GM21360 (cell line): ENCODE data around the gene AKT1.
"Not testable (repeated sequence)": the region's sequence is repeated elsewhere in the genome, so short reads cannot be mapped to it uniquely, and the experiment has no call there.

Experiments used
- ATAC-seq: cut with Tn5 transposase; IDR thresholded peaks from one replicate; pipeline ENCODE4 v1.9.1; 2021; ENCODE audit warnings: mild to moderate bottlenecking, moderate library complexity; ENCODE audit not compliant: unreplicated experiment

The AKT1 gene

GRCh38 chr14:104741803-104742251 is 53.7 kb downstream of the AKT1 start:
- ATAC-seq = no peak

GRCh38 chr14:104741108-104741802 is 54.3 kb downstream of the AKT1 start:
- no peak for ATAC-seq

- no peak for ATAC-seq
Observed at GRCh38 chr14:104739546-104740516, 55.7 kb downstream of the AKT1 start.

GRCh38 chr14:104739026-104739425 is 56.5 kb downstream of the AKT1 start:
- ATAC-seq = no peak

GRCh38 chr14:104738375-104739019 is 57.1 kb downstream of the AKT1 start:
- ATAC-seq = no peak

- no peak for ATAC-seq
Observed at GRCh38 chr14:104735830-104736642, 59.5 kb downstream of the AKT1 start.

- ATAC-seq = no peak
Observed at GRCh38 chr14:104734991-104735779, 60.4 kb downstream of the AKT1 start.

GRCh38 chr14:104734601-104734990 is 61.0 kb downstream of the AKT1 start:
- no peak for ATAC-seq

- ATAC-seq = no peak
Observed at GRCh38 chr14:104734051-104734587, 61.4 kb downstream of the AKT1 start.

- no peak for ATAC-seq
Observed at GRCh38 chr14:104732931-104733681, 62.4 kb downstream of the AKT1 start.

GRCh38 chr14:104732355-104732804 is 63.2 kb downstream of the AKT1 start:
- no peak for ATAC-seq

- ATAC-seq = no peak
Observed at GRCh38 chr14:104731320-104732294, 63.9 kb downstream of the AKT1 start.

GRCh38 chr14:104730487-104730886 is 65.1 kb downstream of the AKT1 start:
- no peak for ATAC-seq

GRCh38 chr14:104729835-104730181 is 65.7 kb downstream of the AKT1 start:
- ATAC-seq = no peak

- ATAC-seq = not testable (repeated sequence)
Observed at GRCh38 chr14:104729176-104729834, 66.2 kb downstream of the AKT1 start.

GRCh38 chr14:104728631-104729030 is 66.9 kb downstream of the AKT1 start:
- no peak for ATAC-seq
